NT2/D1 (cell line): ENCODE measurements around the gene SLC1A2.

Experiments used
- SUZ12 ChIP-seq: IDR thresholded peaks from 2 replicates; pipeline ENCODE4 v1.6.1; 2011; ENCODE audit not compliant: insufficient read length, insufficient read depth; ENCODE audit errors: extremely low read depth
- YY1 ChIP-seq: IDR thresholded peaks from 2 replicates; pipeline ENCODE4 v1.6.1; 2011; ENCODE audit not compliant: insufficient read length, insufficient read depth

GRCh38 chr11:35245056-35245455, 174.3 kb downstream of the SLC1A2 start:
- TF ChIP-seq SUZ12 (no peak), YY1 (no peak)
